ENCODE measurements around the gene SERBP1.
"Not testable (repeated sequence)": the region's sequence is repeated elsewhere in the genome, so short reads cannot be mapped to it uniquely, and the experiment has no call there.

Gene SERBP1

DNA sequence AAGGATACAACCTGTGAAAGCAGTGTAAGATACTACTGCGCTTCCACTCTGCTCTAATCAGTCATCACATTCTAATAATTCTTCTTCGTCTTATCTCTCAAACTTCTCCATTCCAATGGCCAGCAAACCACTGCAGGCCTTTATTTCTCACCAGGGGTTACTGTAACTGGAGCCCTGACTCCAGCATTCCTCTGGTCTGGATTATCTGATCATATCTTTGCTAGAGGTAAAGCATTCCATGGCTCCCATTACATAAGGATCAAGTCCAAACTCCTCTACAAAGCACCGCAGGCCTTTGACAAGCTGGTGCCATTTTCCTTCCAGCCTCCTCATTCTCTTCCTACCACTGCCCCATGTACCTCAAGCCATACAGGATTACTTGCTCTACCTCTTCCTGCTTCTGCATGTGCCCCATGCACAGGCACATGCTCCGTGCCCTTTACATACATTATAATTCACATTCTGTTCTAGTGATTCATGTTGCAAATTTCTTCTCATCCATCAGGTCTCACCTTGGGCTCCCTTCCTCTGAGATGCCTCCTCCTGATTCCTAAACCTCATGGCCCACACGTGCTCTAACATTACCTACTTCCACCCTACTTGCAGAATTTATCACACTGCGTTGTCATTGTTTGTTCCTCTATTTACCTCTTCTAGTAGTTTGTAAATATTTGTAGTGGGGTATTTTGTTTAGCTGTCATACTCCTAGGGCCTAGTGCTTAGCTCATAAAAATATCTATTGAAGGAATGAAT, 9.3 kb upstream of the SERBP1 start:
- no peak for DNase-seq

GRCh38 chr1:67437961-67438360, 7.8 kb upstream of the SERBP1 start:
- DNase-seq: no peak

DNA sequence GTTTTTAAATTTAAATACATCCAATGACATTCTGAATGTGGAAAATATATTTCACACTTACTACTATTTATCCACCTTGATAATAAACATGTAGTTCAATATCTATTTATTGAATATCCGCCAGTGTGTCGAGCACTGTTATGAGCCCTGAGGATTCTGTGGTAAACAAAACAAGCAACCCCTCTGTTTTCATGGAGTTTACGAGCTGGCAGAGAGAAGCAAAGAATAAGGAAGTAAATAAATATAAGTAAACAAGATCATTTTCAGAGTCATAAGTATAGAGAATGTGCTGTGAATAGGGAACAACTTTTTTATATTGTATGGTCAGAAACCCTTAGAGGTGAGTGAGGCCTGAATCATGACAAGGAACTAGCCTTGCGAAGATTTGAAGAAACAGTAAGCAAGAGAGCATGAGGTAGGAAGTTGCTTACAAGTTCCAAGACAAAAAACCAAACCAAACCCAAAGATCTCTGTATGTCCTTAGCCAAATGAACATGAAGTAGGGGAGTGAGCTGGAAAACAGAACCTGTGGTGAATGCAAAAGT, 6.4 kb upstream of the SERBP1 start:
- no peak for DNase-seq

- DNase-seq: no peak
Observed at GRCh38 chr1:67434491-67434890, 4.3 kb upstream of the SERBP1 start.

DNA sequence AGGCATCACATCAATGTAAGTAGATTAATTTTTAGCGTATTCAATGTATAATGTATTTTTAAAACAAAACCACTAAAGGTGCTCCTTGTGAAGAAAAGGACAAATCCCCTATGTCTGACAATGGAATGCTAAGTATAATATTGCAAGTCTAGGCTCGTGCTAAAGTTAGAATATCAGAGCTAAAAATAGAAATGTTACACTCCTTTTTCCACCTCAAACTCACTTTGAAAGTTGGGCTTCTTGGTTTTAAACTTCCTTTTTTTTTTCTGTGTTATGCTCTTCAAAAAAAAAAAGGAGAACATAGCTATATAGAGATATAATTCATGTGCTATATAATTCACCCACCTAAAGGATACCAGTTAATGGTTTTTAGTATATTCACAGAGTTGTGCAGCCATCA, 3.6 kb upstream of the SERBP1 start:
- DNase-seq: no peak

GRCh38 chr1:67432745-67433144, 2.5 kb upstream of the SERBP1 start:
- DNase-seq: no peak

DNA sequence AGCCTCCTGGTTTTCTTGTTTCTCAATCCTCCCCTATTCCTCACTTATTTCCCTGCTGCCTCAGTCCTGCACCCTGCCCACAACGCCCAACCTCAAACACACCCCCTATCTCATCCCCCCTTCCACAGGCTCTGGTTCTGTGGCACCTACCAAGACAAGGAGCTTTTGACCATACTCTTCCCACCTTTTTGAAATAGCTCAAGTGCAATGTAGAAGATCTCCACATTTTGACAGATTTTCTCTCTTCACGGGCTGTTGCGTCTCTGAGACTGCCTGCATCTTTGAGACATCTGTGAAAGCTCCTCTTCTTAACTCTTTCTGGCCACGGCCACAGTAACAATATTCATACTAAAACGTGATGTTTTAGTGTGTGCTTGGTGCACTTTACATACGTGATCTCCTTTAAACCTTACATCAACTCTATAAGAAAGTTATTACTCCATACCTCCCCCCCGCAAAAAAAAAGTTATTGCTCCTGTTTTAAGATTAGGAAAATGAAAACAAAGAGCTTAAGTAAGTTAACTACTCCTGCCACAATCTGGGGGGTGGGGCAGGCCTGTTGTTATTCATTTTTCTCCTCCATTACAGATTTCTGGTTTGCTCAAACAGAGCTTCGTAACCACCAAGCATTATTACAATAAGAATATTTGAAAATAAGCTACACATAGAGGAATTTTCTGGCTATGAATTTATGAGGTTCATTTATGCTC, 1.8 kb upstream of the SERBP1 start:
- DNase-seq: no peak

- DNase-seq: no peak
Observed at GRCh38 chr1:67431156-67431765, 1.1 kb upstream of the SERBP1 start.

DNA sequence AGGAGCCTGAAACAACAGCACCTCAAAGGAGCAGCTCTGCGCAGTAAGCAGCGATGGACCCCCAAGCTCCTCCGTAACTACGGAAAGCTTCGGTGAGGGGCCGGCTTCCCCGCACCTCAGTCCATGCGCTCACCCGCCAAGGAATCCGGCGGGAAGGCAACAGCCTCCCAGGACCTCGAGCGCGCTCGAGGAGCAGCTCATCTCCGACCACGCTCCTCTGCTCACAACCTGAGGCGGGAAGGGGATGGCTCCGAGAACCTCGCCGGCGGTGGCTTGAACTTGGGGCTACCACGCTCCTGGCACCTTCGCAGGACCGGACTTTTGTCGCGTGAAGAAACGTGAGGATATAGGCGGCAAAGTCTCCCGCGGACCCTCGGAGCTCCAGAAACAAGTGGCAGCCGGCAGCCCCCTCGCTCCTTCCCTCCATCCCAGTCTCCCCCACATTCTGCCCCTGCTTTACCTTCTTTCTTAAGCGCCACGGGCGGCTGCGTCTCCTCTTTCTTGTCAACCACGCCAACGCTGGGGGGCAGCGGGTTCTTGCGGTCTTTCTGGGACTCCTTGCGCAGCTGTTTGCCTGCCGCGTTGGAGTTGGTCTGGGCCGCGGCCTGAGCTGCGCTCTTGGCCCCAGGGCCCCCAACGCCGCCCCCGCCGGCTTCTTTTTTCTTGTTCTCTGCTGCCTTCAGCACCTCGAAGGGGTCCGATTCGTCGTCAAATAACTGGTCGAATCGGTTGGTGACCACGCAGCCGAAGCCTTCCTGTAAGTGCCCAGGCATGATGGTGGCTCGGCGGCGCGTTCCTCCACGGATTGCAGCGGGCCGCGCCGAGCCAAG, 459 bp downstream of the SERBP1 start:
- DNase-seq: no peak

- DNase-seq: no peak
Observed at GRCh38 chr1:67429011-67429527, 1.1 kb downstream of the SERBP1 start.

DNA sequence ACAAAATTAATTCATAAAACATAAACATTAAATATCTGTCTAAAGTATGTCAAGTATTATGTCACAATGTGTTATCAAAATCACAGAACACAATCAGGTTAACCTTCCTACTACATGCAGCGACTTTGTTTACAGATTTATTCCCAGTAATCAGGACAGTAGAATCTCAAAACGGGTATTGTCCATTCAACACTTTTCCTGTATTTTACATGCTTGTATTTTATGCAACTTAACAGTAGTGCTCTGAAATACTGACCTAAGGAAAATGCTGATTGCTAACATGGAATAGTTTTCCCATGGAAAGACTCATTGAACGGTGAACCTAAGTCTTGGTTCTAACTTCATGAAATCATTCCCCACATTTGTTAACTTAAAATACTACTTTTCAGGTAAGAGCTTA, 2.3 kb downstream of the SERBP1 start:
- DNase-seq: no peak

DNA sequence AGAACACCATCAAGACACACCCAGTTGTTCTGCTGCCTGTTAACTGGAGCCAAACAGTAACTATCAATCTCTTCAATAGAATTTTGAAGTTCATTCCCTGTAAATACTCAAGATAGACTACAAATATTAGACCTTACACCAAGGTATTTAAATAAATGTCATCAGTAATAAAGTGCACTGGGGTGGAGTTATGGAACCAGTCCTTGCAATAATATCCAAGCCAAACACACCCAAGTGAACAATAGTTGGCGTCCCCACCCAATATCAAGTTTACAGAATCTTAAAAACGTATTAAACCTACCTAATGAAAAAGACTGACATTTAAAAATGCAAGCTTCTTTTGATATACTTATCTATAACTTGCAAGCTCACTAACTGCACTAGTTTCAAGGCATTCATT, 2.7 kb downstream of the SERBP1 start:
- no peak for DNase-seq

GRCh38 chr1:67420835-67421492, 9.2 kb downstream of the SERBP1 start:
- no peak for DNase-seq

GRCh38 chr1:67418839-67419586, 11.2 kb downstream of the SERBP1 start:
- no peak for DNase-seq

GRCh38 chr1:67417733-67418132, 12.5 kb downstream of the SERBP1 start:
- not testable (repeated sequence) for DNase-seq

- DNase-seq: no peak
Observed at GRCh38 chr1:67415041-67415440, 15.2 kb downstream of the SERBP1 start.

DNA sequence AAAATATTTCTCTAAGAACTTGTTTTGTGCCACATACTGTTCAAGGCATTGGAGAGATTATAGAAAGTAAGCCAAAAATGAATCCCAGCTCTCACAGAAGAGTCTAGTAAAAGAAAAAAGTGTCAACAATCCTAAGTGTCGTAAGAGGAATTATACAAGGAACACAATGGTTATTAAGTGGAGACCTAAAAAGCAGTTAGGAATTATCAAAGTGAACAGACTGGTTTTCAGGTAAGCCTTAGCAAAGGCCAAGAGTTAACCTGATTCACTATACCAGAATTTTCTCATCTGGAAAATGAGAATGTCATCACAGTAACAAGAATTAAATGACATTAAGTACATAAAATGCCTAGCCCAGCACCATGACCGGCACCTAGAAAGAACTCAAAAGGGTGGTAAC, 15.6 kb downstream of the SERBP1 start:
- no peak for DNase-seq

DNA sequence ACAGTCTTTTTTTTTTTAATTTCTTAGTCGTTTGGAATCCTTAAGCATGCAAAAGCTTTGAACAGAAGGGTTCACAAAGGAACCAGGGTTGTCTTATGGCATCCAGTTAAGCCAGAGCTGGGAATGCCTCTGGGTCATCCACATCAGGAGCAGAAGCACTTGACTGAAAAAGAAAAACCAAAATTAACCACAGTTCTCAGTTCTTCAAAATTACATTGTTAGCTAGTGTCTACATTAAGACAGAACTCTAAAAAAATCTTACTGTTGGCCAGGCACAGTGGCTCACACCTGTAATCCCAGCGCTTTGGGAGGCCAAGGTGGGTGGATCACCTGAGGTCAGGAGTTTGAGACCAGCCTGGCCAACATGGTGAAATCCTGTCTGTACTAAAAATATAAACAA, 17.1 kb downstream of the SERBP1 start:
- not testable (repeated sequence) for DNase-seq

- DNase-seq: no peak
Observed at GRCh38 chr1:67408148-67408547, 22.1 kb downstream of the SERBP1 start.

- DNase-seq: no peak
Observed at GRCh38 chr1:67407498-67407897, 22.7 kb downstream of the SERBP1 start.

- DNase-seq: no peak
Observed at GRCh38 chr1:67405473-67406245, 24.5 kb downstream of the SERBP1 start.
